RWPE2 (cell line): ENCODE data around the gene MAPK11.
A peak's percentile ranks its signal among the peaks of the same experiment; 100 is the strongest.
"Not testable (repeated sequence)": the region's sequence is repeated elsewhere in the genome, so short reads cannot be mapped to it uniquely, and the experiment has no call there.

Experiments used
- ATAC-seq: fragments of 200-7000 bp; cut with Tn5 transposase; 3 replicates; pipeline ENCODE4 v1.9.1; 2021; ENCODE audit warnings: low read depth
- DNase-seq: peaks from one replicate; pipeline ENCODE4 v3.0.0-alpha.2; 2020; ENCODE audit warnings: low spot score
- H3K27ac ChIP-seq: fragments of 450-650 bp; 2 replicates; pipeline ENCODE4 v1.5.1; 2017; ENCODE audit warnings: mild to moderate bottlenecking; ENCODE audit not compliant: poor library complexity, severe bottlenecking
- H3K27me3 ChIP-seq: fragments of 250-450 bp; sonication (Bioruptor Pico); 2 replicates; pipeline ENCODE4 v1.5.1; 2021; ENCODE audit warnings: mild to moderate bottlenecking, moderate library complexity; ENCODE audit not compliant: insufficient read depth, poor library complexity, severe bottlenecking
- H3K36me3 ChIP-seq: fragments of 250-450 bp; sonication (Bioruptor Pico); 2 replicates; pipeline ENCODE4 v1.5.1; 2020; ENCODE audit warnings: low read depth, mild to moderate bottlenecking, moderate library complexity
- H3K4me1 ChIP-seq: fragments of 250-450 bp; sonication (Bioruptor Pico); 2 replicates; pipeline ENCODE4 v1.5.1; 2021; ENCODE audit warnings: mild to moderate bottlenecking, moderate library complexity; ENCODE audit not compliant: insufficient read depth, poor library complexity, severe bottlenecking
- H3K4me3 ChIP-seq: fragments of 250-450 bp; sonication (Bioruptor Pico); 2 replicates; pipeline ENCODE4 v1.5.1; 2021; ENCODE audit warnings: mild to moderate bottlenecking, moderate library complexity; ENCODE audit not compliant: severe bottlenecking
- H3K9me3 ChIP-seq: fragments of 250-450 bp; sonication (Bioruptor Pico); 2 replicates; pipeline ENCODE4 v1.5.1; 2021; ENCODE audit warnings: mild to moderate bottlenecking, moderate library complexity; ENCODE audit not compliant: severe bottlenecking
- TF ChIP-seq, protein P1 (sequence below): fragments of 450-650 bp; IDR thresholded peaks from one replicate; pipeline ENCODE4 v1.5.1; 2017; ENCODE audit warnings: mild to moderate bottlenecking, moderate library complexity; ENCODE audit not compliant: poor library complexity, severe bottlenecking

Gene MAPK11

DNA sequence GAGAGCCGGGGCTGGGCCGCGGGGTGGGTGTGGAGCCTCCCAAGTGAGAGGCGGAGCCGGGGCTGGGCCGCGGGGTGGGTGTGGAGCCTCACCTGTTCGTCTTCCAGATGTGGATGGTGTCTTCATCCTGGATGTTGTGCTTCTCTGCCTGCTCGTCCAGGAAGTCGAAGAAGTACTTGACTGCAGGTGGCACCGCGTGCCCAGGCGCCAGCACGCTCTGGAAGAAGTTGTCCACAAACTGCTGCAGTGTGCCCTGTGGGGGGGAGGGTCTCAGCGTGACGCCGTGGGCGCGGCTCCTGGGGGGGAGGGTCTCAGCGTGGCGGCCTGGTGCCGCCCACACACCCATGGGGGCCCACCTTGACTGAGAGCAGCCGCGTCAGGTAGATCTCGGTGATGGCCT lies 7.6 kb upstream of the MAPK11 start:
- TF ChIP-seq, protein P1, sequence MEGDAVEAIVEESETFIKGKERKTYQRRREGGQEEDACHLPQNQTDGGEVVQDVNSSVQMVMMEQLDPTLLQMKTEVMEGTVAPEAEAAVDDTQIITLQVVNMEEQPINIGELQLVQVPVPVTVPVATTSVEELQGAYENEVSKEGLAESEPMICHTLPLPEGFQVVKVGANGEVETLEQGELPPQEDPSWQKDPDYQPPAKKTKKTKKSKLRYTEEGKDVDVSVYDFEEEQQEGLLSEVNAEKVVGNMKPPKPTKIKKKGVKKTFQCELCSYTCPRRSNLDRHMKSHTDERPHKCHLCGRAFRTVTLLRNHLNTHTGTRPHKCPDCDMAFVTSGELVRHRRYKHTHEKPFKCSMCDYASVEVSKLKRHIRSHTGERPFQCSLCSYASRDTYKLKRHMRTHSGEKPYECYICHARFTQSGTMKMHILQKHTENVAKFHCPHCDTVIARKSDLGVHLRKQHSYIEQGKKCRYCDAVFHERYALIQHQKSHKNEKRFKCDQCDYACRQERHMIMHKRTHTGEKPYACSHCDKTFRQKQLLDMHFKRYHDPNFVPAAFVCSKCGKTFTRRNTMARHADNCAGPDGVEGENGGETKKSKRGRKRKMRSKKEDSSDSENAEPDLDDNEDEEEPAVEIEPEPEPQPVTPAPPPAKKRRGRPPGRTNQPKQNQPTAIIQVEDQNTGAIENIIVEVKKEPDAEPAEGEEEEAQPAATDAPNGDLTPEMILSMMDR: no peak
- Histone ChIP-seq H3K36me3 (peaks cover 77% of the 10 kb centered on the region), H3K4me3 (no peak overlapping the region), H3K4me1 (peaks cover 8% of the 10 kb centered on the region), H3K9me3 (no peaks in the 10 kb centered on the region), H3K27ac (no peak overlapping the region), H3K27me3 (no peaks in the 10 kb centered on the region)
- DNase-seq (no peak), ATAC-seq (no peak)

DNA sequence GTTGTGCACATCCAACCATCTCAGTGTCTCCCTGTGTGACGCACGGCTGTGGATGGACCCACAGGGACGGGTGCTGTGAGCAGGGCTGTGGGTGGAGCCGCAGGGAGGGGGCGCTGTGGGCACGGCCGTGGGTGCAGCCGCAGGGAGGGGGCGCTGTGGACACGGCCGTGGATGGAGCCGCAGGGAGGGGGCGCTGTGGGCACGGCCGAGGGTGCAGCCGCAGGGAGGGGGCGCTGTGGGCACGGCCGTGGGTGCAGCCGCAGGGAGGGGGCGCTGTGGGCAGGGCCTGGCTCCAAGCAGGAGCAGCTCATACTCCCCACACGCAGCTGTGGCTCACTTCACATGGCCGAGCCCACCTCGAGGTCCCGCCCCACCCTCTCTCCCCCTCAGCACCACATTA lies 6.0 kb upstream of the MAPK11 start:
- TF ChIP-seq, protein P1: peak; percentile 20
- ATAC-seq (no peak; the same call in 2 of the 3 replicates), DNase-seq (no peak)
- H3K4me3 ChIP-seq: no peak overlapping the region
- H3K27ac ChIP-seq: no peak overlapping the region
- peaks cover 65% of the 10 kb centered on the region for H3K36me3 ChIP-seq
- peaks cover 4% of the 10 kb centered on the region for H3K4me1 ChIP-seq
- H3K9me3 ChIP-seq: no peaks in the 10 kb centered on the region
- no peaks in the 10 kb centered on the region for H3K27me3 ChIP-seq

- no peak for DNase-seq
- Histone ChIP-seq H3K27me3 (no peaks in the 10 kb centered on the region), H3K4me1 (peaks cover 7% of the 10 kb centered on the region), H3K9me3 (no peaks in the 10 kb centered on the region), H3K4me3 (no peak overlapping the region), H3K36me3 (peaks cover 59% of the 10 kb centered on the region), H3K27ac (no peak overlapping the region)
- ATAC-seq: no peak
- TF ChIP-seq, protein P1: no peak
Measured at GRCh38 chr22:50275181-50276055, 5.2 kb upstream of the MAPK11 start.

- Histone ChIP-seq H3K27ac (no peak overlapping the region), H3K4me3 (no peak overlapping the region), H3K4me1 (peaks cover 7% of the 10 kb centered on the region), H3K9me3 (no peaks in the 10 kb centered on the region), H3K36me3 (peaks cover 53% of the 10 kb centered on the region), H3K27me3 (no peaks in the 10 kb centered on the region)
- ATAC-seq (no peak), DNase-seq (no peak)
- TF ChIP-seq, protein P1: no peak
Measured at GRCh38 chr22:50274771-50275170, 4.6 kb upstream of the MAPK11 start.

- Histone ChIP-seq H3K4me1 (peaks cover 7% of the 10 kb centered on the region), H3K9me3 (no peaks in the 10 kb centered on the region), H3K27ac (no peak overlapping the region), H3K27me3 (no peaks in the 10 kb centered on the region), H3K36me3 (peaks cover 48% of the 10 kb centered on the region), H3K4me3 (no peak overlapping the region)
- TF ChIP-seq, protein P1: peak; percentile 34
- no peak for DNase-seq
- peak; percentile 17; the same call in 1 of the 3 replicates for ATAC-seq
Measured at GRCh38 chr22:50274311-50274710, 4.1 kb upstream of the MAPK11 start.

DNA sequence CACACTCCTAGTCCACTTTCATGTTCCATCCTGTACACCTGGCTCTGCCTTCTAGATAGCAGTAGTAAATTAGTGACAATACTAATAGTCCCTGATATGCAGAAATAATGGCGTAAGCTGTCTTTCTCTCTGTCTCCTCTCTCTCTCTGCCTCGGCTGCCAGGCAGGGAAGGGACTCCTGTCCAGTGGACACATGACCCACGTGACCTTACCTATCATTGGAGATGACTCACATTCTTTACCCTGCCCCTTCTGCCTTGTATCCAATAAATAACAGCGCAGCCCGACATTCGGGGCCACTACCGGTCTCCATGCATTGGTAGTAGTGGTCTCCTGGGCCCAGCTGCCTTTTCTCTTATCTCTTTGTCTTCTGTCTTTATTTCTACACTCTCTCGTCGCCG lies 3.6 kb upstream of the MAPK11 start:
- not testable (repeated sequence) for ATAC-seq, H3K9me3 ChIP-seq, H3K27ac ChIP-seq, DNase-seq, H3K4me3 ChIP-seq, H3K27me3 ChIP-seq
- Histone ChIP-seq H3K36me3 (peaks cover 43% of the 10 kb centered on the region), H3K4me1 (peaks cover 11% of the 10 kb centered on the region)

- not testable (repeated sequence) for H3K27me3 ChIP-seq, H3K9me3 ChIP-seq, ATAC-seq, DNase-seq, H3K4me3 ChIP-seq, H3K27ac ChIP-seq
- Histone ChIP-seq H3K36me3 (peaks cover 39% of the 10 kb centered on the region), H3K4me1 (peaks cover 14% of the 10 kb centered on the region)
Measured at GRCh38 chr22:50273352-50273751, 3.2 kb upstream of the MAPK11 start.
